Measurements from ENCODE around the gene CACNA2D2. TPM values are rescaled to one million over a fixed set of nuclear protein-coding genes. Genes with fewer than 3 reads are reported as not detected.

Gene CACNA2D2
- total RNA-seq, 1 experiment from 2014 or later = not detected

GRCh38 chr3:50430950-50431435 lies 72.4 kb downstream of the CACNA2D2 start:
- Histone ChIP-seq H3K27ac (ENCODE audit: low read length) (no peak overlapping the region), H3K9me3 (ENCODE audit: low read length) (no peaks in the 10 kb centered on the region), H3K27me3 (ENCODE audit: low read length) (no peaks in the 10 kb centered on the region), H3K9me2 (replicated peaks; ENCODE audit: insufficient read depth, low read length) (no peaks in the 10 kb centered on the region), H3K4me2 (ENCODE audit: low read depth, low read length, poor library complexity, severe bottlenecking) (no peak overlapping the region), H4K20me1 (ENCODE audit: insufficient read depth, low read depth, low read length) (no peaks in the 10 kb centered on the region; the same call in 1 of the 2 replicates), H3K9ac (ENCODE audit: low read length) (no peak overlapping the region), H3K36me3 (ENCODE audit: insufficient read depth, low read length) (no peaks in the 10 kb centered on the region), H3K79me2 (ENCODE audit: low read length) (no peaks in the 10 kb centered on the region), H3K4me3 (ENCODE audit: low read length) (no peak overlapping the region), H3K4me1 (ENCODE audit: low read length) (no peaks in the 10 kb centered on the region), H2AFZ (ENCODE audit: low read length) (no peak overlapping the region)
- no peak for DNase-seq

GRCh38 chr3:50430191-50430590 lies 73.2 kb downstream of the CACNA2D2 start:
- no peaks in the 10 kb centered on the region for H3K27me3 ChIP-seq (ENCODE audit: low read length)
- no peaks in the 10 kb centered on the region for H3K9me2 ChIP-seq (replicated peaks; ENCODE audit: insufficient read depth, low read length)
- no peaks in the 10 kb centered on the region; the same call in 1 of the 2 replicates for H4K20me1 ChIP-seq (ENCODE audit: insufficient read depth, low read depth, low read length)
- H3K79me2 ChIP-seq (ENCODE audit: low read length) = no peaks in the 10 kb centered on the region
- H3K27ac ChIP-seq (ENCODE audit: low read length) = no peak overlapping the region
- H2AFZ ChIP-seq (ENCODE audit: low read length) = no peak overlapping the region
- no peak overlapping the region for H3K4me2 ChIP-seq (ENCODE audit: low read depth, low read length, poor library complexity, severe bottlenecking)
- no peak for DNase-seq
- no peaks in the 10 kb centered on the region for H3K4me1 ChIP-seq (ENCODE audit: low read length)
- H3K9ac ChIP-seq (ENCODE audit: low read length) = no peak overlapping the region
- no peaks in the 10 kb centered on the region for H3K9me3 ChIP-seq (ENCODE audit: low read length)
- H3K36me3 ChIP-seq (ENCODE audit: insufficient read depth, low read length) = no peaks in the 10 kb centered on the region
- no peak overlapping the region for H3K4me3 ChIP-seq (ENCODE audit: low read length)

GRCh38 chr3:50428007-50428633 lies 75.3 kb downstream of the CACNA2D2 start:
- H3K4me3 ChIP-seq (ENCODE audit: low read length) = no peak overlapping the region
- no peak overlapping the region for H3K9ac ChIP-seq (ENCODE audit: low read length)
- no peaks in the 10 kb centered on the region for H3K4me1 ChIP-seq (ENCODE audit: low read length)
- H3K36me3 ChIP-seq (ENCODE audit: insufficient read depth, low read length) = no peaks in the 10 kb centered on the region
- H3K27ac ChIP-seq (ENCODE audit: low read length) = no peak overlapping the region
- no peaks in the 10 kb centered on the region for H3K9me3 ChIP-seq (ENCODE audit: low read length)
- no peak overlapping the region for H3K4me2 ChIP-seq (ENCODE audit: low read depth, low read length, poor library complexity, severe bottlenecking)
- no peaks in the 10 kb centered on the region for H3K27me3 ChIP-seq (ENCODE audit: low read length)
- H3K79me2 ChIP-seq (ENCODE audit: low read length) = no peaks in the 10 kb centered on the region
- H3K9me2 ChIP-seq (replicated peaks; ENCODE audit: insufficient read depth, low read length) = no peaks in the 10 kb centered on the region
- no peaks in the 10 kb centered on the region; the same call in 1 of the 2 replicates for H4K20me1 ChIP-seq (ENCODE audit: insufficient read depth, low read depth, low read length)
- no peak for DNase-seq
- no peak overlapping the region for H2AFZ ChIP-seq (ENCODE audit: low read length)

- Histone ChIP-seq H3K4me2 (ENCODE audit: low read depth, low read length, poor library complexity, severe bottlenecking) (no peak overlapping the region), H3K79me2 (ENCODE audit: low read length) (no peaks in the 10 kb centered on the region), H3K4me1 (ENCODE audit: low read length) (no peaks in the 10 kb centered on the region), H3K9me2 (replicated peaks; ENCODE audit: insufficient read depth, low read length) (no peaks in the 10 kb centered on the region), H3K9me3 (ENCODE audit: low read length) (no peaks in the 10 kb centered on the region), H3K27me3 (ENCODE audit: low read length) (no peaks in the 10 kb centered on the region), H3K36me3 (ENCODE audit: insufficient read depth, low read length) (no peaks in the 10 kb centered on the region), H4K20me1 (ENCODE audit: insufficient read depth, low read depth, low read length) (no peaks in the 10 kb centered on the region; the same call in 1 of the 2 replicates), H3K4me3 (ENCODE audit: low read length) (no peak overlapping the region), H3K9ac (ENCODE audit: low read length) (no peak overlapping the region), H2AFZ (ENCODE audit: low read length) (no peak overlapping the region), H3K27ac (ENCODE audit: low read length) (no peak overlapping the region)
- DNase-seq = no peak
Observed at GRCh38 chr3:50427217-50427616, 76.2 kb downstream of the CACNA2D2 start.

- no peaks in the 10 kb centered on the region for H3K4me1 ChIP-seq (ENCODE audit: low read length)
- no peak overlapping the region for H3K27ac ChIP-seq (ENCODE audit: low read length)
Observed at GRCh38 chr3:50425911-50426310, 77.5 kb downstream of the CACNA2D2 start.

GRCh38 chr3:50423543-50423942 lies 79.9 kb downstream of the CACNA2D2 start:
- Histone ChIP-seq H3K4me2 (ENCODE audit: low read depth, low read length, poor library complexity, severe bottlenecking) (no peak overlapping the region), H3K27me3 (ENCODE audit: low read length) (no peaks in the 10 kb centered on the region), H4K20me1 (ENCODE audit: insufficient read depth, low read depth, low read length) (no peaks in the 10 kb centered on the region), H3K36me3 (ENCODE audit: insufficient read depth, low read length) (no peaks in the 10 kb centered on the region), H2AFZ (ENCODE audit: low read length) (no peak overlapping the region), H3K4me3 (ENCODE audit: low read length) (no peak overlapping the region), H3K9ac (ENCODE audit: low read length) (no peak overlapping the region), H3K79me2 (ENCODE audit: low read length) (no peaks in the 10 kb centered on the region), H3K4me1 (ENCODE audit: low read length) (no peaks in the 10 kb centered on the region), H3K9me2 (replicated peaks; ENCODE audit: insufficient read depth, low read length) (no peaks in the 10 kb centered on the region), H3K27ac (ENCODE audit: low read length) (no peak overlapping the region), H3K9me3 (ENCODE audit: low read length) (no peaks in the 10 kb centered on the region)
- no peak for DNase-seq

More at GRCh38 chr3:50425911-50426310, 77.5 kb downstream of the CACNA2D2 start:
- Histone ChIP-seq H3K9me2 (replicated peaks; ENCODE audit: insufficient read depth, low read length) (no peaks in the 10 kb centered on the region), H3K9ac (ENCODE audit: low read length) (no peak overlapping the region), H3K79me2 (ENCODE audit: low read length) (no peaks in the 10 kb centered on the region), H3K27me3 (ENCODE audit: low read length) (no peaks in the 10 kb centered on the region), H3K4me2 (ENCODE audit: low read depth, low read length, poor library complexity, severe bottlenecking) (no peak overlapping the region), H4K20me1 (ENCODE audit: insufficient read depth, low read depth, low read length) (no peaks in the 10 kb centered on the region), H2AFZ (ENCODE audit: low read length) (no peak overlapping the region), H3K36me3 (ENCODE audit: insufficient read depth, low read length) (no peaks in the 10 kb centered on the region), H3K4me3 (ENCODE audit: low read length) (no peak overlapping the region), H3K9me3 (ENCODE audit: low read length) (no peaks in the 10 kb centered on the region)
- no peak for DNase-seq

- H3K36me3 ChIP-seq (ENCODE audit: insufficient read depth, low read length) = no peaks in the 10 kb centered on the region
- H2AFZ ChIP-seq (ENCODE audit: low read length) = no peak overlapping the region
- H3K9ac ChIP-seq (ENCODE audit: low read length) = no peak overlapping the region
- H3K27me3 ChIP-seq (ENCODE audit: low read length) = no peaks in the 10 kb centered on the region
- H3K9me2 ChIP-seq (replicated peaks; ENCODE audit: insufficient read depth, low read length) = no peaks in the 10 kb centered on the region
- H3K79me2 ChIP-seq (ENCODE audit: low read length) = no peaks in the 10 kb centered on the region
- no peak for DNase-seq
- no peaks in the 10 kb centered on the region for H3K4me1 ChIP-seq (ENCODE audit: low read length)
- no peak overlapping the region for H3K27ac ChIP-seq (ENCODE audit: low read length)
- H3K4me2 ChIP-seq (ENCODE audit: low read depth, low read length, poor library complexity, severe bottlenecking) = no peak overlapping the region
- H3K9me3 ChIP-seq (ENCODE audit: low read length) = no peaks in the 10 kb centered on the region
- H3K4me3 ChIP-seq (ENCODE audit: low read length) = no peak overlapping the region
- no peaks in the 10 kb centered on the region for H4K20me1 ChIP-seq (ENCODE audit: insufficient read depth, low read depth, low read length)
Observed at GRCh38 chr3:50422153-50422552, 81.3 kb downstream of the CACNA2D2 start.

- Histone ChIP-seq H3K4me1 (ENCODE audit: low read length) (no peaks in the 10 kb centered on the region), H3K4me3 (ENCODE audit: low read length) (no peak overlapping the region), H3K9ac (ENCODE audit: low read length) (no peak overlapping the region), H3K36me3 (ENCODE audit: insufficient read depth, low read length) (no peaks in the 10 kb centered on the region), H3K27me3 (ENCODE audit: low read length) (no peaks in the 10 kb centered on the region), H3K9me2 (replicated peaks; ENCODE audit: insufficient read depth, low read length) (no peaks in the 10 kb centered on the region), H3K4me2 (ENCODE audit: low read depth, low read length, poor library complexity, severe bottlenecking) (no peak overlapping the region), H3K79me2 (ENCODE audit: low read length) (no peaks in the 10 kb centered on the region), H3K9me3 (ENCODE audit: low read length) (no peaks in the 10 kb centered on the region), H4K20me1 (ENCODE audit: insufficient read depth, low read depth, low read length) (no peaks in the 10 kb centered on the region), H3K27ac (ENCODE audit: low read length) (no peak overlapping the region), H2AFZ (ENCODE audit: low read length) (no peak overlapping the region)
- peak; percentile 72 for DNase-seq
Observed at GRCh38 chr3:50419595-50420370, 83.7 kb downstream of the CACNA2D2 start.

All from Karpas-422 (cell line).